GM23338 (cell line): Measurements from ENCODE around the gene PIM3. TPM values are rescaled to one million over a fixed set of nuclear protein-coding genes. Genes with fewer than 3 reads are reported as not detected.

Source experiments
- ATAC-seq: fragments of 200-7000 bp; cut with Tn5 transposase; 3 replicates; pipeline ENCODE4 v1.9.1; 2020
- DNase-seq: peaks from one replicate; pipeline ENCODE4 v3.0.0-alpha.2; 2015; ENCODE audit warnings: low spot score
- H2AFZ ChIP-seq: fragments of 200-600 bp; sonication (generic); 2 replicates; pipeline ENCODE4 v1.8.0; 2016; ENCODE audit warnings: antibody characterized with exemption, mild to moderate bottlenecking, moderate library complexity
- H3F3A ChIP-seq: fragments of 200-600 bp; sonication (generic); replicated peaks from 2 replicates; pipeline ENCODE4 v1.8.0; 2017; ENCODE audit warnings: antibody characterized with exemption, mixed run types, low read depth
- H3K27ac ChIP-seq: fragments of 200-600 bp; sonication (generic); 2 replicates; pipeline ENCODE4 v1.6.1; 2016; ENCODE audit warnings: low read depth
- H3K27me3 ChIP-seq: fragments of 200-600 bp; sonication (generic); 2 replicates; pipeline ENCODE4 v1.8.0; 2016; ENCODE audit warnings: mild to moderate bottlenecking, mixed run types, moderate library complexity; ENCODE audit not compliant: insufficient read depth
- H3K36me3 ChIP-seq: fragments of 200-600 bp; sonication (generic); 2 replicates; pipeline ENCODE4 v1.8.0; 2016; ENCODE audit warnings: mild to moderate bottlenecking; ENCODE audit not compliant: insufficient read depth
- H3K4me1 ChIP-seq: fragments of 200-600 bp; sonication (generic); 2 replicates; pipeline ENCODE4 v1.8.0; 2016; ENCODE audit warnings: mild to moderate bottlenecking, moderate library complexity; ENCODE audit not compliant: insufficient read depth
- H3K4me2 ChIP-seq: fragments of 200-600 bp; sonication (generic); 2 replicates; pipeline ENCODE4 v1.7.1; 2017; ENCODE audit warnings: mixed run types
- H3K4me3 ChIP-seq: fragments of 200-600 bp; sonication (generic); 2 replicates; pipeline ENCODE4 v1.6.1; 2016; ENCODE audit warnings: mixed run types
- H3K79me2 ChIP-seq: fragments of 200-600 bp; sonication (generic); replicated peaks from 2 replicates; pipeline ENCODE4 v1.8.0; 2017; ENCODE audit warnings: mild to moderate bottlenecking; ENCODE audit not compliant: insufficient read depth
- H3K9me2 ChIP-seq: fragments of 200-600 bp; sonication (generic); 2 replicates; pipeline ENCODE4 v1.8.0; 2017; ENCODE audit not compliant: insufficient read depth
- H4K20me1 ChIP-seq: fragments of 200-600 bp; sonication (generic); replicated peaks from 2 replicates; pipeline ENCODE4 v1.8.0; 2017; ENCODE audit warnings: mild to moderate bottlenecking; ENCODE audit not compliant: insufficient read depth
- H3K27ac Mint-ChIP-seq: 2 replicates; pipeline ENCODE4 v1.8.0; 2020; ENCODE audit warnings: inconsistent platforms, mild to moderate bottlenecking, moderate library complexity, mixed read lengths
- H3K27me3 Mint-ChIP-seq: 3 replicates; pipeline ENCODE4 v1.8.0; 2022; ENCODE audit warnings: low read depth, mild to moderate bottlenecking, moderate library complexity, mixed read lengths, inconsistent platforms; ENCODE audit not compliant: insufficient read depth, poor library complexity
- H3K36me3 Mint-ChIP-seq: 3 replicates; pipeline ENCODE4 v1.8.0; 2021; ENCODE audit warnings: low read depth, mild to moderate bottlenecking, inconsistent platforms, moderate library complexity, mixed read lengths
- H3K4me1 Mint-ChIP-seq: 3 replicates; pipeline ENCODE4 v1.8.0; 2020; ENCODE audit warnings: mild to moderate bottlenecking, inconsistent platforms, mixed read lengths
- H3K4me3 Mint-ChIP-seq: 3 replicates; pipeline ENCODE4 v1.8.0; 2021; ENCODE audit warnings: moderate library complexity, mild to moderate bottlenecking, inconsistent platforms, mixed read lengths
- H3K9me3 Mint-ChIP-seq: 3 replicates; pipeline ENCODE4 v1.8.0; 2020; ENCODE audit warnings: moderate library complexity, mild to moderate bottlenecking, inconsistent platforms, mixed read lengths
- CREB1 ChIP-seq: fragments of 250-450 bp; sonication (Bioruptor Pico); IDR thresholded peaks from 2 replicates; pipeline ENCODE4 v1.5.0; 2020; ENCODE audit warnings: low read depth, mild to moderate bottlenecking, moderate library complexity
- CTCF ChIP-seq, 2 experiments: fragments of 200-600 bp in 1 of 2; sonication (generic) in 1 of 2; conservative IDR thresholded peaks; 2 replicates each; pipeline versions ENCODE4 v1.5.1 to v1.6.1; 2016 to 2017; ENCODE audit warnings: antibody characterized with exemption in 2 of 2, low read depth in 2 of 2, mild to moderate bottlenecking in 2 of 2, moderate library complexity in 1 of 2
- ETS1 ChIP-seq: IDR thresholded peaks from 2 replicates; pipeline ENCODE4 v1.6.1; 2016; ENCODE audit warnings: antibody characterized with exemption
- EZH2 ChIP-seq: fragments of 200-600 bp; sonication (generic); IDR thresholded peaks from one replicate; pipeline ENCODE4 v1.8.0; 2017; ENCODE audit warnings: antibody characterized with exemption, mild to moderate bottlenecking, low read depth; ENCODE audit not compliant: unreplicated experiment
- EZH2phosphoT487 ChIP-seq: fragments of 200-600 bp; sonication (generic); IDR thresholded peaks from one replicate; pipeline ENCODE4 v1.8.1; 2018; ENCODE audit warnings: antibody characterized with exemption; ENCODE audit not compliant: unreplicated experiment
- JUNB ChIP-seq: IDR thresholded peaks from one replicate; pipeline ENCODE4 v1.6.1; 2016; ENCODE audit warnings: antibody characterized with exemption; ENCODE audit not compliant: unreplicated experiment
- NANOG ChIP-seq: IDR thresholded peaks from 2 replicates; pipeline ENCODE4 v1.6.1; 2016; ENCODE audit warnings: antibody characterized with exemption, borderline replicate concordance
- POLR2AphosphoS5 ChIP-seq: IDR thresholded peaks from 2 replicates; pipeline ENCODE4 v1.6.1; 2016; ENCODE audit warnings: antibody characterized with exemption, low read depth
- REST ChIP-seq: IDR thresholded peaks from one replicate; pipeline ENCODE4 v1.6.1; 2018; ENCODE audit warnings: antibody characterized with exemption; ENCODE audit not compliant: unreplicated experiment
- STAT1 ChIP-seq: IDR thresholded peaks from one replicate; pipeline ENCODE4 v1.6.1; 2016; ENCODE audit warnings: antibody characterized with exemption; ENCODE audit not compliant: unreplicated experiment
- ZNF114 ChIP-seq: fragments of 250-450 bp; sonication (Bioruptor Pico); IDR thresholded peaks from 2 replicates; pipeline ENCODE4 v1.5.0; 2020; ENCODE audit warnings: mild to moderate bottlenecking, moderate library complexity
- ZNF462 ChIP-seq: fragments of 250-450 bp; sonication (Bioruptor Pico); IDR thresholded peaks from 2 replicates; pipeline ENCODE4 v1.5.0; 2020; ENCODE audit warnings: mild to moderate bottlenecking, moderate library complexity
- polyA plus RNA-seq: library from polyadenylated mRNA; unstranded; fragments of >200 nt; fragmentation: Nextera tagmentation; extraction: Ambion mirVana; gene quantifications from 2 replicates; pipeline ENCODE4 v1.2.1, GENCODE V29; 2016
- total RNA-seq: library from RNA; depleted of rRNA; stranded (reverse); fragments of >200 nt; shearing (Covaris generic); gene quantifications from 2 replicates; pipeline ENCODE4 v1.2.3, GENCODE V29; 2014

Gene PIM3
- total and polyA plus RNA-seq, 2 experiments from 2014 or later = 17.7 to 37.3 TPM

GRCh38 chr22:49976439-49977175, 16.0 kb downstream of the PIM3 start:
- Histone ChIP-seq H3K4me1 (no peaks in the 10 kb centered on the region), H3K36me3 (no peaks in the 10 kb centered on the region), H4K20me1 (no peaks in the 10 kb centered on the region), H3K4me3 (no peak overlapping the region), H2AFZ (no peak overlapping the region), H3F3A (peaks cover 10% of the 10 kb centered on the region; the same call in 1 of the 2 replicates), H3K4me2 (no peak overlapping the region), H3K27me3 (peaks cover 16% of the 10 kb centered on the region), H3K9me2 (no peaks in the 10 kb centered on the region), H3K79me2 (no peaks in the 10 kb centered on the region), H3K27ac (no peak overlapping the region)
- DNase-seq (no peak), ATAC-seq (no peak)
- Mint-ChIP-seq H3K27me3 (peaks cover 3% of the 10 kb centered on the region), H3K9me3 (peaks cover 13% of the 10 kb centered on the region), H3K36me3 (peaks cover 7% of the 10 kb centered on the region), H3K4me1 (peaks cover 4% of the 10 kb centered on the region; the same call in 1 of the 3 replicates), H3K4me3 (no peak overlapping the region), H3K27ac (no peak overlapping the region)
- no peak for TF ChIP-seq REST
- TF ChIP-seq ZNF114 (CRISPR knock-in tag) = no peak
- no peak for TF ChIP-seq CTCF (conservative IDR thresholded peaks at IDR 0.05; ENCODE audit: low read depth in 2 of 2)
- no peak for TF ChIP-seq NANOG
- no peak for TF ChIP-seq ETS1
- TF ChIP-seq STAT1 = no peak
- no peak for TF ChIP-seq EZH2phosphoT487
- no peak for TF ChIP-seq CREB1 (CRISPR knock-in tag)
- TF ChIP-seq JUNB = no peak
- TF ChIP-seq POLR2AphosphoS5 = no peak
- no peak for TF ChIP-seq EZH2
- no peak for TF ChIP-seq ZNF462
